H9 (cell line): Measurements from ENCODE around the gene B4GALNT2. TPM values are rescaled to one million over a fixed set of nuclear protein-coding genes. Genes with fewer than 3 reads are reported as not detected.

Experiments
- DNase-seq: peaks from one replicate; pipeline ENCODE4 v3.0.0-alpha.2; 2017
- H2AFZ ChIP-seq: one replicate; pipeline ENCODE4 v1.6.1; 2013; ENCODE audit warnings: mild to moderate bottlenecking, low read length, control low read depth, moderate library complexity
- H2AK5ac ChIP-seq: 2 replicates; pipeline ENCODE4 v1.6.1; 2013; ENCODE audit warnings: low read length, control low read depth, mixed read lengths; ENCODE audit not compliant: insufficient read length
- H2BK120ac ChIP-seq: one replicate; pipeline ENCODE4 v1.6.1; 2013; ENCODE audit warnings: low read depth, mild to moderate bottlenecking, low read length, control low read depth, inconsistent platforms; ENCODE audit not compliant: poor library complexity, severe bottlenecking
- H2BK12ac ChIP-seq: 2 replicates; pipeline ENCODE4 v1.6.1; 2013; ENCODE audit warnings: low read length, control low read depth, mixed read lengths, low read depth; ENCODE audit not compliant: insufficient read length
- H2BK15ac ChIP-seq: 2 replicates; pipeline ENCODE4 v1.6.1; 2013; ENCODE audit warnings: low read depth, low read length, control low read depth
- H2BK20ac ChIP-seq: one replicate; pipeline ENCODE4 v1.6.1; 2013; ENCODE audit warnings: low read depth, mild to moderate bottlenecking, low read length, control low read depth, inconsistent platforms; ENCODE audit not compliant: poor library complexity, severe bottlenecking
- H2BK5ac ChIP-seq: 2 replicates; pipeline ENCODE4 v1.6.1; 2013; ENCODE audit warnings: low read length, control low read depth, mixed read lengths; ENCODE audit not compliant: insufficient read length
- H3K14ac ChIP-seq: 2 replicates; pipeline ENCODE4 v1.6.1; 2013; ENCODE audit warnings: low read length, control low read depth; ENCODE audit not compliant: insufficient read depth
- H3K18ac ChIP-seq: 2 replicates; pipeline ENCODE4 v1.6.1; 2013; ENCODE audit warnings: low read depth, mild to moderate bottlenecking, mixed read lengths, low read length, control low read depth; ENCODE audit not compliant: insufficient read length
- H3K23ac ChIP-seq: 2 replicates; pipeline ENCODE4 v1.6.1; 2013; ENCODE audit warnings: low read length, control low read depth, mixed read lengths, low read depth; ENCODE audit not compliant: insufficient read length
- H3K23me2 ChIP-seq: 2 replicates; pipeline ENCODE4 v1.6.1; 2013; ENCODE audit warnings: low read depth, mild to moderate bottlenecking, mixed read lengths, low read length, control low read depth; ENCODE audit not compliant: insufficient read length, poor library complexity, severe bottlenecking
- H3K27ac ChIP-seq: 2 replicates; pipeline ENCODE4 v1.5.1; 2013; ENCODE audit warnings: low read length, control low read depth, mixed read lengths, low read depth; ENCODE audit not compliant: insufficient read length
- H3K27me3 ChIP-seq: 2 replicates; pipeline ENCODE4 v1.6.1; 2013; ENCODE audit warnings: low read length, control low read depth, inconsistent platforms; ENCODE audit not compliant: insufficient read depth
- H3K4ac ChIP-seq: 2 replicates; pipeline ENCODE4 v1.6.1; 2013; ENCODE audit warnings: low read depth, mild to moderate bottlenecking, control low read depth, inconsistent platforms, low read length, moderate library complexity
- H3K4me1 ChIP-seq: 2 replicates; pipeline ENCODE4 v1.6.1; 2013; ENCODE audit warnings: low read length, control low read depth, inconsistent platforms; ENCODE audit not compliant: insufficient read depth
- H3K4me2 ChIP-seq: 2 replicates; pipeline ENCODE4 v1.6.1; 2013; ENCODE audit warnings: low read length, control low read depth, mixed read lengths; ENCODE audit not compliant: insufficient read length, insufficient read depth
- H3K56ac ChIP-seq: 2 replicates; pipeline ENCODE4 v1.6.1; 2013; ENCODE audit warnings: low read depth, mild to moderate bottlenecking, mixed read lengths, low read length, control low read depth; ENCODE audit not compliant: insufficient read length
- H3K79me1 ChIP-seq: 2 replicates; pipeline ENCODE4 v1.6.1; 2013; ENCODE audit warnings: low read depth, mild to moderate bottlenecking, moderate library complexity, low read length, control low read depth, inconsistent platforms; ENCODE audit not compliant: insufficient read depth, poor library complexity, severe bottlenecking
- H3K79me2 ChIP-seq: 2 replicates; pipeline ENCODE4 v1.6.1; 2013; ENCODE audit warnings: low read length, control low read depth, inconsistent platforms; ENCODE audit not compliant: insufficient read depth
- H3K9ac ChIP-seq: 2 replicates; pipeline ENCODE4 v1.6.1; 2013; ENCODE audit warnings: low read length, control low read depth, mixed read lengths; ENCODE audit not compliant: insufficient read length; ENCODE audit errors: extremely low read depth
- H3K9me3 ChIP-seq: one replicate; pipeline ENCODE4 v1.6.1; 2013; ENCODE audit warnings: low read depth, low read length, inconsistent platforms; ENCODE audit not compliant: control insufficient read depth
- H3T11ph ChIP-seq: one replicate; pipeline ENCODE4 v1.6.1; 2013; ENCODE audit warnings: mild to moderate bottlenecking, low read length, control low read depth, inconsistent platforms
- H4K20me1 ChIP-seq: one replicate; pipeline ENCODE4 v1.6.1; 2013; ENCODE audit not compliant: control insufficient read depth, insufficient read length, insufficient read depth
- H4K5ac ChIP-seq: 2 replicates; pipeline ENCODE4 v1.6.1; 2013; ENCODE audit warnings: low read depth, mild to moderate bottlenecking, mixed read lengths, low read length, control low read depth; ENCODE audit not compliant: insufficient read length
- H4K8ac ChIP-seq: replicated peaks from 2 replicates; pipeline ENCODE4 v1.6.1; 2013; ENCODE audit warnings: low read length, control low read depth, mixed read lengths, low read depth; ENCODE audit not compliant: insufficient read length
- H4K91ac ChIP-seq: 2 replicates; pipeline ENCODE4 v1.6.1; 2013; ENCODE audit warnings: low read depth, mild to moderate bottlenecking, moderate library complexity, mixed read lengths, low read length, control low read depth; ENCODE audit not compliant: insufficient read length
- H3K27ac Mint-ChIP-seq, 3 experiments: 2 replicates in 2 of 3; 3 replicates in 1 of 3; pipeline ENCODE4 v1.8.0; 2020 to 2021; ENCODE audit warnings: mixed read lengths in 3 of 3, mild to moderate bottlenecking in 1 of 3, moderate library complexity in 1 of 3
- H3K27me3 Mint-ChIP-seq: 2 replicates; pipeline ENCODE4 v1.8.0; 2021; ENCODE audit warnings: low read depth, mild to moderate bottlenecking, moderate library complexity, mixed read lengths
- H3K36me3 Mint-ChIP-seq, 3 experiments: 2 replicates in 2 of 3; 3 replicates in 1 of 3; pipeline ENCODE4 v1.8.0; 2020 to 2021; ENCODE audit warnings: low read depth in 3 of 3, mixed read lengths in 3 of 3; ENCODE audit not compliant: insufficient read depth in 1 of 3
- H3K4me1 Mint-ChIP-seq, 2 experiments: 2 replicates each; pipeline ENCODE4 v1.8.0; 2020; ENCODE audit warnings: mixed read lengths in 2 of 2
- H3K4me3 Mint-ChIP-seq, 2 experiments: 2 replicates in 1 of 2; 3 replicates in 1 of 2; pipeline ENCODE4 v1.8.0; 2020 to 2021; ENCODE audit warnings: mild to moderate bottlenecking in 2 of 2, mixed read lengths in 2 of 2, moderate library complexity in 1 of 2
- H3K9me3 Mint-ChIP-seq, 2 experiments: 2 replicates in 1 of 2; 3 replicates in 1 of 2; pipeline ENCODE4 v1.8.0; 2020; ENCODE audit warnings: mild to moderate bottlenecking in 2 of 2, mixed read lengths in 2 of 2, moderate library complexity in 1 of 2
- WGBS: extraction: QIAGEN DNeasy Blood & Tissue Kit; methylation state at CpG from one replicate; pipeline ENCODE4 v1.1.7; 2013; ENCODE audit warnings: missing lambda C conversion rate, low lambda C conversion rate, mixed read lengths; ENCODE audit not compliant: insufficient read length; ENCODE audit errors: extremely low coverage; 5-methylcytosine and 5-hydroxymethylcytosine counted together
- total RNA-seq: library from RNA; stranded (reverse); gene quantifications from 2 replicates; pipeline ENCODE4 v1.2.1, GENCODE V29; 2021
- TF ChIP-seq, protein P1 (sequence below): fragments of 200-600 bp; sonication (generic); conservative IDR thresholded peaks from 3 replicates; pipeline ENCODE4 v1.8.0; 2021; ENCODE audit warnings: antibody characterized with exemption, mild to moderate bottlenecking

B4GALNT2 gene
- total RNA-seq, 1 experiment from 2014 or later, result not detected

DNA sequence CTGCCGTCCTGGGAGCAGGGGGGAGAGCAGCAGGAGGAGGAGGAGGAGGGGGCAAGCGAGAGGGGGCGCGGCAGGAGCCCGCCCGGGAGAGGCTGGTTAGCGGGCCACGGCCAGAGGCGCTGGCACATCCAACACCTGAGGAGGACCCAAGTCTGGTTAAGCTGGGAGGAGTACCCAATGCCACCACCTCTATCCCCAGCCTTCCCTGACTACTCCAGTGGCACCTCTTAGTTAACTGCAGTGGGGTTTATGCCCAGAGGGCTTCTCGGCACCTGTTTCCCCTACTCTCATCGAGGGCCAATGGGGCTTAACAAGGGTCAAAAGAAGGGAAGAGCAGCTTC lies 92.4 kb downstream of the B4GALNT2 start:
- Histone ChIP-seq H2AFZ (no peak overlapping the region), H4K5ac (no peak overlapping the region), H3K27ac (no peak overlapping the region), H3K79me1 (no peaks in the 10 kb centered on the region), H3K9me3 (no peaks in the 10 kb centered on the region), H3K23me2 (peaks cover 8% of the 10 kb centered on the region), H3K14ac (no peak overlapping the region), H2BK15ac (no peak overlapping the region), H3T11ph (no peak overlapping the region), H3K56ac (no peak overlapping the region), H3K18ac (no peak overlapping the region), H3K4me1 (no peaks in the 10 kb centered on the region), H3K23ac (no peak overlapping the region), H2AK5ac (no peak overlapping the region), H2BK120ac (no peak overlapping the region), H4K91ac (no peak overlapping the region), H4K8ac (no peak overlapping the region), H3K79me2 (no peaks in the 10 kb centered on the region), H3K27me3 (peaks cover 17% of the 10 kb centered on the region; the same call in 1 of the 2 replicates), H4K20me1 (no peaks in the 10 kb centered on the region), H3K9ac (no peak overlapping the region), H3K4me2 (peak overlapping the region; percentile 62), H2BK20ac (no peak overlapping the region), H2BK12ac (no peak overlapping the region), H3K4ac (no peak overlapping the region), H2BK5ac (no peak overlapping the region)
- Mint-ChIP-seq H3K27ac (no peak overlapping the region), H3K4me3 (peak overlapping the region; percentile 65 to 82), H3K9me3 (no peaks in the 10 kb centered on the region), H3K27me3 (peaks cover 90% of the 10 kb centered on the region), H3K4me1 (peaks cover 24 to 27% of the 10 kb centered on the region in 2 experiments), H3K36me3 (no peaks in the 10 kb centered on the region)
- no peak for DNase-seq
- no CpG with 5 or more reads among the region's 11 CpGs for WGBS
- TF ChIP-seq, protein P1, sequence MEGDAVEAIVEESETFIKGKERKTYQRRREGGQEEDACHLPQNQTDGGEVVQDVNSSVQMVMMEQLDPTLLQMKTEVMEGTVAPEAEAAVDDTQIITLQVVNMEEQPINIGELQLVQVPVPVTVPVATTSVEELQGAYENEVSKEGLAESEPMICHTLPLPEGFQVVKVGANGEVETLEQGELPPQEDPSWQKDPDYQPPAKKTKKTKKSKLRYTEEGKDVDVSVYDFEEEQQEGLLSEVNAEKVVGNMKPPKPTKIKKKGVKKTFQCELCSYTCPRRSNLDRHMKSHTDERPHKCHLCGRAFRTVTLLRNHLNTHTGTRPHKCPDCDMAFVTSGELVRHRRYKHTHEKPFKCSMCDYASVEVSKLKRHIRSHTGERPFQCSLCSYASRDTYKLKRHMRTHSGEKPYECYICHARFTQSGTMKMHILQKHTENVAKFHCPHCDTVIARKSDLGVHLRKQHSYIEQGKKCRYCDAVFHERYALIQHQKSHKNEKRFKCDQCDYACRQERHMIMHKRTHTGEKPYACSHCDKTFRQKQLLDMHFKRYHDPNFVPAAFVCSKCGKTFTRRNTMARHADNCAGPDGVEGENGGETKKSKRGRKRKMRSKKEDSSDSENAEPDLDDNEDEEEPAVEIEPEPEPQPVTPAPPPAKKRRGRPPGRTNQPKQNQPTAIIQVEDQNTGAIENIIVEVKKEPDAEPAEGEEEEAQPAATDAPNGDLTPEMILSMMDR, result no peak
